ENCODE measurements around the gene ATP6V1B1. TPM values are rescaled to one million over a fixed set of nuclear protein-coding genes. Genes with fewer than 3 reads are reported as not detected.
"Not testable (repeated sequence)": the region's sequence is repeated elsewhere in the genome, so short reads cannot be mapped to it uniquely, and the experiment has no call there.

Gene ATP6V1B1
- polyA plus RNA-seq, 3 donors: 52.2 to 78.1 (median 70.7) TPM

- no peak for DNase-seq (ENCODE audit: extremely low read depth in 1 of 11, low read depth in 9 of 11, low spot score in 4 of 11)
Observed at GRCh38 chr2:70994009-70994698, 58.5 kb downstream of the ATP6V1B1 start.

GRCh38 chr2:70994699-70995425 lies 59.2 kb downstream of the ATP6V1B1 start, which contains the start of gene TEX261:
Gene TEX261 (minus strand): TSS chr2:70994873. CDS start chr2:70994757, 116 bp downstream.
- DNase-seq (ENCODE audit: extremely low read depth in 1 of 11, low read depth in 9 of 11, low spot score in 4 of 11): peak in 10 of 11 donors; percentile 51 to 83 (median 78)

GRCh38 chr2:70995426-70995729 lies 59.7 kb downstream of the ATP6V1B1 start:
- peak in 2 of 11 donors; percentile 28 to 37 for DNase-seq (ENCODE audit: extremely low read depth in 1 of 11, low read depth in 9 of 11, low spot score in 4 of 11)

DNA sequence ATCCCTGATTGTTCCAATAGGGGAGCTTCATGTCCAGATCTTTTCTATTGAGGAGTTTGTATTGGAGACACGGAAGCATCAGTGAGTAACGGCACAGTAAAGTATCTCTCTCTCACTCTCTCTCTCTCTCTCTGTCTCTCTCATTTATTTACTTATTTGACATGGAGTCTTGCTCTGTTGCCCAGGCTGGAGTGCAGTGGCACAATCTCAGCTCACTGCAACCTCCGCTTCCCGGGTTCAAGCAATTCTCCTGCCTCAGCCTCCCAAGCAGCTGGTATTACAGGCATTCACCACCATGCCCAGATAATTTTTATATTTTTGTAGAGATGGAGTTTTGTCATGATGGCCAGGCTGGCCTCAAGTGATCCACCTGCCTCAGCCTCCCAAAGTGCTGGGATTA lies 63.2 kb downstream of the ATP6V1B1 start:
- not testable (repeated sequence) for DNase-seq (ENCODE audit: extremely low read depth in 1 of 11, low read depth in 9 of 11, low spot score in 4 of 11)

DNA sequence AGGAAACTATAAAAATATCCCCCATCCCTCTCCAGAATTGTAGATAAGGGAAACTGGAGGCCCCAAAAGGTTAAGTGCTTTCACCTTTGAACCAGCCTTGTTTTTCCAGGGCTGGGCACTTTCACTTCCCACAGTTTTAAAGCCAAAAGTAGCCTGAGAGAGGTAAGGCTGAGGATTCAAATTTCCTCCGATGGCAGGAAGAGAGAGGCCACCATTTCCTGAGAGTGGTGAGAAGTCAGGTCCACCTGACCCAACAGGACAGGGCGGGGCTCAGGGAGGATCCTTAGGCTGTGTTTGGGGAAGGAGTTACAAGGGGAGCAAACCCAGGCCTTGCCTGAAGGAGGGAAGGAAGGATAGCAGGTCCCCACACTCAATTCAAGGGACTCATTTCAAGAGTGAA lies 63.7 kb downstream of the ATP6V1B1 start:
- no peak for DNase-seq (ENCODE audit: extremely low read depth in 1 of 11, low read depth in 9 of 11, low spot score in 4 of 11)

DNA sequence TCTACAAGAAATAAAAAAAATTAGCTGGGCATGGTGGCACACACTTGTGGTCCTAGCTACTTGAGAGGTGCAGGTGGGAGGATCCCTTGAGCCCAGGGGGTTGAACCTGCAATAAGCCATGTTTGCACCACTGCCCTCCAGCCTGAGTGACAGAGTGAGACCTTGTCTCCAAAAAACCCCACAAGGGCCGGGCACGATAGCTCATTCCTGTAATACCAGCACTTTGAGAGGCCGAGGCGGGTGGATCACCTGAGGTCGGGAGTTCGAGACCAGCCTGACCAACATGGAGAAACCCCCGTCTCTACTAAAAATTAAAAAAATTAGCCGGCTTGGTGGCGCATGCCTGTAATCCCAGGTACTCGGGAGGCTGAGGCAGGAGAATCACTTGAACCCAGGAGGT lies 64.2 kb downstream of the ATP6V1B1 start:
- not testable (repeated sequence) for DNase-seq (ENCODE audit: extremely low read depth in 1 of 11, low read depth in 9 of 11, low spot score in 4 of 11)

DNA sequence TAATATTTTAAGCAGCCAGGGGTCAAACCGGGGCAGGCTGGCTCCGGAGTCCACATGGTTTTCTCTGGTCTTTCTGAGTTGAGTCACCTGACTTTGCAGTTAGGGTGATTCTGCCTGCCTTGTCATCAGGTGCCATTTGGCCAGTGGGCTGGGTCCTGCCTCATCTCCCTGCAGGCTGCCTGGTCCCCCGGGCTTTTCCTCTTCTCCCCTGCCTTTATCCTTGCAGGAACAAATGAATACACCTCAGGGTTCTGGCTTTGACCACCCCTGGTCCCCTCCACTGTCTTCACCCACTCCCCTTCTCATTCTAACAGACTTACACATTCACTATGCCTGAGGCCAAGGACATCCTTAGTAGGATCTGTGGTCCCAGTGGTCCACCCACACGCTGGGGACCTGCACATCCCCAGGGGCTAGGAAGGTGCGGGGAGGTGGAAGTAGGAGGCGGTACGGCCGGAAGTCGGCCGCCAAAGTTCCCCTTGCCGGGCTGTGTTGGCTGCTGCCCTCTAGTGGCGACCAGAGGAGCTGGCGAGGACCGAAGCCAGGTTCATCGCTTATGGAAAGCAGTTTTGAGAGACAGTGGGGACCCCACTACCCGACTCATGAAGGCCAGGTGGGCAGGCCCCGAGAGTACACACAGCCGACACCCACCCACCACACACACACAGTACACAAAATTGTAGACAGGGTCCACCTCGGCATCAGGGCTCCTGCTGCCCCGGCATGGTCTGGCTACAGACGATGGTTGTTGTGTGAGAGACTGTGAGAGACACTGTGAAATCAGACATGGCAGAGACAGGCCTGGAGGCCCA lies 65.3 kb downstream of the ATP6V1B1 start:
- DNase-seq (ENCODE audit: extremely low read depth in 1 of 11, low read depth in 9 of 11, low spot score in 4 of 11): peak in 2 of 11 donors; percentile 27 to 46

- no peak for DNase-seq (ENCODE audit: extremely low read depth in 1 of 11, low read depth in 9 of 11, low spot score in 4 of 11)
Observed at GRCh38 chr2:71001592-71001927, 65.9 kb downstream of the ATP6V1B1 start.

GRCh38 chr2:71001981-71002570 lies 66.4 kb downstream of the ATP6V1B1 start:
- no peak for DNase-seq (ENCODE audit: extremely low read depth in 1 of 11, low read depth in 9 of 11, low spot score in 4 of 11)

DNA sequence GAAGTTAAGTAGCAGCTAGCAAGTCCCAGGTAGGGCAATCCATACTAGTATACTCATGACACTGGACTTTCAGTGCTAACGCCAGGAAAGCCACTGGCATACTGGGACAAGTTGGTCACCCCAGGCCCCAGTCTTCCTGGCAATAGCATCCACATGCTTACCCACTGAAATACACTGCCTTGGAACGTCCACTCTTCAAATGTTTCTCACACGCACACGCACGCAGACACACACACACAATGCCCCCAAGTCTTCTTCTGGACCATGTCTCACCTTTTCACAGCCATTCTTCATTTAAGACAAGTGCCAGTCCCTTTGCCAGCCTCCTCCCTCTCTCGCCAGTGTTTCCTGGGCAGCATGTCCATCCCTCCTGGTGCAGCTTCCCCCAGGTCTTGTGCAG lies 67.7 kb downstream of the ATP6V1B1 start:
- no peak for DNase-seq (ENCODE audit: extremely low read depth in 1 of 11, low read depth in 9 of 11, low spot score in 4 of 11)

GRCh38 chr2:71003966-71004755 lies 68.5 kb downstream of the ATP6V1B1 start:
- DNase-seq (ENCODE audit: extremely low read depth in 1 of 11, low read depth in 9 of 11, low spot score in 4 of 11): no peak

GRCh38 chr2:71004857-71005256 lies 69.2 kb downstream of the ATP6V1B1 start:
- no peak for DNase-seq (ENCODE audit: extremely low read depth in 1 of 11, low read depth in 9 of 11, low spot score in 4 of 11)

DNA sequence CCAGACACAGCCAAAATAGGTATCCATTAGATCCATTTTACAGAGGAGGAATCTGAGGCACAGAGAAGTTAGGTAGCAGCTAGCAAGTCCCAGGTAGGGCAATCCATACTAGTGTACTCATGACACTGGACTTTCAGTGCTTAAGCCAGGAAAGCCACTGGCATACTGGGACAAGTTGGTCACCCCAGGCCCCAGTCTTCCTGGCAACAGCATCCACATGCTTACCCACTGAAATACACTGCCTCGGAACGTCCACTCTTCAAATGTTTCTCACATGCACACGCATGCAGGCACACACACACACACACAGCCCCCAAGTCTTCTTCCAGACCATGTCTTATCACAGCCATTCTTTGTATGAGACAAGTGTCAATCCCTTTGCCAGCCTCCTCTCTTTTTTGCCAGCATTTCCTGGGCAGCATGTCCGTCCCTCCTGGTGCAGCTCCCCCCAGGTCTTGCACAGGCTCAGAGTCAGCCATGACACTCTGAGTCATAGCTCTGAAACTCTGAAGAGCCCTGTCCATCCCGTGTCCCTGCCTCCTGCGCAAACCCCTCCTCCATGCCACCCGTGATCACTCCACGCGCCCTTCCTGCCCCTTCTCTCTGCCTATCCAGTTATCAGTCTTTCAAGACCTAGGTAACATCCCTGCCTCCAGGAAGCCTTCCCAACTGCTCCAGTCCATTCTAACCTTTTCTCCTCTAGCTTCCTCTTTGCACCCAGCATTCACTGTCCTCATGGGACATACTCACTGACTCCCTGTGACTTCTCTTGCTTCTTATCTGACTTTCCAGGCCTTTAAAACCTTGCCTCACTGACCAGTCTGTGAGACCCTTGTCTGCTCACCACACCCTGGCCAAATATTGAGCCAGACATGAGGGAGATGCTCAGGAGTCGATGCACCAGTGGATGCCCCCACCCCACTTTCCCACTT lies 69.8 kb downstream of the ATP6V1B1 start:
- no peak for DNase-seq (ENCODE audit: extremely low read depth in 1 of 11, low read depth in 9 of 11, low spot score in 4 of 11)

DNA sequence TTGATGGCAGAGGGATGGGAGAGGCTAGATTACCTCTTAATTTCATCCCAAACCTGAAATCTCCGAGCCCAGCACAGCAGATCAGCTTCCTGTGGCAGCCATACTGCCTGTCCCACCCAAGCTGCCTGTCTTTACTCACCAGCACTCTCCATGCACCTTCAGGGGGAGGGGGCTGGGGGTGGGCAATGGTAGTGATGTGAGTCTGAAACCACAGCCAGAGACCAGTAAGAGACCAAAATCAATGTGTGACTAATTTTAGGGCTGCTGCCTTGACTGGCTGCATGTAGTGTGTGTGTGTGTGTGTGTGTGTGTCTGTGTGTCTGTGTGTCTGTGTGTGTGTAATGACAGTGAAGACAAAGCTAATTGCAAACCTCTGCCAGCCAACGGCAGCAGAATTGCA lies 70.6 kb downstream of the ATP6V1B1 start:
- DNase-seq (ENCODE audit: extremely low read depth in 1 of 11, low read depth in 9 of 11, low spot score in 4 of 11): no peak

GRCh38 chr2:71006955-71007799 lies 71.5 kb downstream of the ATP6V1B1 start:
- no peak for DNase-seq (ENCODE audit: extremely low read depth in 1 of 11, low read depth in 9 of 11, low spot score in 4 of 11)

DNA sequence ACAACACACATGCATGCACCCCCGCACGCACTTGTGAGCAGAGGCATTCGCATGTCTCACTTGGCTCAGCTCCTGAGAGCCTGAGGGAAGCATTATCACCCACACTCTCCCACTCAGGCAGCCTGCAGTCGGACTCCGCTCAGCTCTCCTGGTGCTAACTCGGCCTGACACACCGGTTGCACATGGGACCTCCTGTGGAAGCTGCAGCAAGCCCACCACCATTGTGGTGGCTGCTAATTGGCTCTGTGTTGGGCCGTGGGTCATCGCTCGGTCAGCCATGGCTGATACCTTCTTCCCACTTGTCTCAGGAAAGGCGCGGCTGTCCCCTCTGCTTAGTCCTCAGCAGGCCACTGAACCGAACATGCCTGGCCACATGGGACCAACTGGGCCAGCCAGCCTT lies 72.6 kb downstream of the ATP6V1B1 start:
- no peak for DNase-seq (ENCODE audit: extremely low read depth in 1 of 11, low read depth in 9 of 11, low spot score in 4 of 11)

- DNase-seq (ENCODE audit: extremely low read depth in 1 of 11, low read depth in 9 of 11, low spot score in 4 of 11): not testable (repeated sequence)
Observed at GRCh38 chr2:71011786-71012185, 76.1 kb downstream of the ATP6V1B1 start.
